Small intestine (tissue), 7 donors: ENCODE data around the gene UCK2. TPM values are rescaled to one million over a fixed set of nuclear protein-coding genes. Genes with fewer than 3 reads are reported as not detected.

Experiments used
- DNase-seq, 2 donors: peaks; one replicate each; pipeline versions ENCODE4 v3.0.0 to v3.0.0-alpha.2; 2013
- FAIRE-seq: peaks from 2 replicates; lab custom pipeline; 2012; peaks lifted over from hg19 to GRCh38; lab: Jason Lieb, UNC
- H3K27ac ChIP-seq, 3 donors: one replicate each; pipeline ENCODE4 v1.5.1; 2013; ENCODE audit warnings: low read length in 2 of 3, mild to moderate bottlenecking in 2 of 3, control low read depth in 1 of 3, inconsistent platforms in 1 of 3, low read depth in 1 of 3, moderate library complexity in 1 of 3
- H3K27me3 ChIP-seq, 3 donors: one replicate each; pipeline ENCODE4 v1.6.1; 2013; ENCODE audit warnings: low read length in 3 of 3, inconsistent platforms in 1 of 3; ENCODE audit not compliant: control insufficient read depth in 3 of 3, insufficient read depth in 3 of 3
- H3K36me3 ChIP-seq, 3 donors: one replicate each; pipeline ENCODE4 v1.6.1; 2013; ENCODE audit warnings: low read length in 3 of 3, inconsistent platforms in 1 of 3, low read depth in 1 of 3, mild to moderate bottlenecking in 1 of 3, moderate library complexity in 1 of 3; ENCODE audit not compliant: control insufficient read depth in 3 of 3, insufficient read depth in 2 of 3
- H3K4me1 ChIP-seq, 3 donors: one replicate each; pipeline ENCODE4 v1.6.1; 2013; ENCODE audit warnings: low read length in 2 of 3, inconsistent platforms in 1 of 3, low read depth in 1 of 3, mild to moderate bottlenecking in 1 of 3, moderate library complexity in 1 of 3; ENCODE audit not compliant: control insufficient read depth in 3 of 3, insufficient read depth in 2 of 3
- H3K4me3 ChIP-seq, 3 donors: one replicate each; pipeline ENCODE4 v1.5.1; 2013; ENCODE audit warnings: low read length in 3 of 3, control low read depth in 1 of 3, inconsistent platforms in 1 of 3, low read depth in 1 of 3, mild to moderate bottlenecking in 1 of 3, moderate library complexity in 1 of 3
- H3K9me3 ChIP-seq, 2 donors: one replicate each; pipeline ENCODE4 v1.6.1; 2013; ENCODE audit warnings: low read depth in 1 of 2, low read length in 1 of 2; ENCODE audit not compliant: control insufficient read depth in 2 of 2, insufficient read depth in 1 of 2
- WGBS, 3 donors: extraction: QIAGEN DNeasy Blood & Tissue Kit; methylation state at CpG; one replicate each; pipeline ENCODE4 v1.1.7; 2013; 5-methylcytosine and 5-hydroxymethylcytosine counted together
- polyA plus RNA-seq, 4 donors: library from polyadenylated mRNA; stranded (reverse) in 3 of 4; unstranded in 1 of 4; fragments of 200-250 nt in 3 of 4; fragments of 120-200 nt in 1 of 4; gene quantifications; one replicate each; pipeline versions ENCODE4 v1.2.1 to v1.2.3, GENCODE V29; 2013
- donor health status: healthy with polysubstance abuse.
- donor health status: control.
- donor health status: control.
- donor health status: Bipolar disorder and iron deficiency.
- donor health status: healthy.

The UCK2 gene
- polyA plus RNA-seq, 4 donors, result 22.2 to 37.6 (median 35.5) TPM

DNA sequence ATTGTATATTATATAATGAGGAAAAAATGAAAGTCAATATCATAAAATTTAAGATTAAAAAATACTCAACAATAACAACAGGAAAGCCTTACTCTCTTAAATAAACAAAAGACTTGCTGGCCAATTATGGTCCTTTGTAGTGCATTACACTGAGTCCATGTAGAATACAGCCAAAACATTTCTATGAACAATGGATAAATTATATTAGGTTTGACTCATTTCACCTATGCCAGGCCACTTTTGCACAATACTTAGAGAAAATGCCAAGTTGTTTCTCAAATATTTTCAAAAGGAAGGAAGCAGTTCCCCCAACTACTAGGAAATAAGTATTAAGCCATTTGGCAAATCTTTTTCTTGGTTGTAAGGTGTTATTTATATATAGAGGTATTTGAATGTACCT lies 19.8 kb upstream of the UCK2 start:
- no peaks in the 10 kb centered on the region for H3K4me1 ChIP-seq
- FAIRE-seq (peak; percentile 75), DNase-seq (no peak)
- H3K36me3 ChIP-seq, result no peaks in the 10 kb centered on the region
- no peaks in the 10 kb centered on the region for H3K9me3 ChIP-seq
- H3K4me3 ChIP-seq, result no peak overlapping the region
- no peak overlapping the region for H3K27ac ChIP-seq
- no peaks in the 10 kb centered on the region for H3K27me3 ChIP-seq

DNA sequence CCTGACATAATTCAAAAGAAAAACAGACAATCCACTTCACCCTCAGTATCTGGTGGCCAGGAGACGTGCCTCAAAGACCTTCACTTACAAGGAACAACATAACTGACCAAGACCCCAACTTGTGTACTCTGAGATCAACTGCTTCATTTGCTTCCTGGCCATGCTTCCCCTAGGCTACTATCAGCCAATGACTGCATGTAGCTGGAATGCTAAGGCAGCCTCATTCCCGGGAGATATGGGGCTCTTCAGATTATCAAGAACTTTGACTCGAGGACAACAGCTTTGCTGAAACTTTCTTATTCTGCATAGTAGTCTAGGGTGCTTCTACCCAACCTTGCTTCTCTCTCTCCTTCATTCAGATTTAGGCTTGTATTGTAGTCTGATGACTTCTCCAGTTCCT lies 11.7 kb upstream of the UCK2 start:
- DNase-seq (peak in 1 of 2 donors; percentile 57), FAIRE-seq (no peak)
- Histone ChIP-seq H3K36me3 (no peaks in the 10 kb centered on the region), H3K27me3 (no peaks in the 10 kb centered on the region), H3K9me3 (no peaks in the 10 kb centered on the region), H3K4me3 (no peak overlapping the region), H3K27ac (no peak overlapping the region), H3K4me1 (no peaks in the 10 kb centered on the region)
- WGBS, 3 donors, result 40 to 49% (median 45%) methylated on average over 3 of the region's 3 CpGs

DNA sequence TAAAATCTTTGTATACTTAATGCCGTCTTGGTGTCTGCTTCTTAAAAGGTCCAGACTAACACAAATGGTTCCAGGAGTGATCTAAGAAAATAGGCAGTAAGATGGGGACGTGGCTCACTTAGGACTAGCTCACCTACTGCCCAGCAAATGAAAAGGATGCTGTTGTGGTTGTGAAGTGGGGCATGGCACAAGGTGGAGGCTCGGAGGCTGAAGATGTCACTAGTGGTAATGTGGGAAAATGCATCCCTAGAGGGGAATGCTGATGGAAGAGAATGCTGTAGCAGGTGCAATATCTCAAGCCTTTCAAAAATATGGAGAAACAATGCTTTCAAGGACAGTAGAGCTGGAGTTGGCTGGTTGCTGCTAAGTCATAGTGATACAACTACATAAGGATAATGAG lies 11.3 kb upstream of the UCK2 start:
- FAIRE-seq, result no peak

DNA sequence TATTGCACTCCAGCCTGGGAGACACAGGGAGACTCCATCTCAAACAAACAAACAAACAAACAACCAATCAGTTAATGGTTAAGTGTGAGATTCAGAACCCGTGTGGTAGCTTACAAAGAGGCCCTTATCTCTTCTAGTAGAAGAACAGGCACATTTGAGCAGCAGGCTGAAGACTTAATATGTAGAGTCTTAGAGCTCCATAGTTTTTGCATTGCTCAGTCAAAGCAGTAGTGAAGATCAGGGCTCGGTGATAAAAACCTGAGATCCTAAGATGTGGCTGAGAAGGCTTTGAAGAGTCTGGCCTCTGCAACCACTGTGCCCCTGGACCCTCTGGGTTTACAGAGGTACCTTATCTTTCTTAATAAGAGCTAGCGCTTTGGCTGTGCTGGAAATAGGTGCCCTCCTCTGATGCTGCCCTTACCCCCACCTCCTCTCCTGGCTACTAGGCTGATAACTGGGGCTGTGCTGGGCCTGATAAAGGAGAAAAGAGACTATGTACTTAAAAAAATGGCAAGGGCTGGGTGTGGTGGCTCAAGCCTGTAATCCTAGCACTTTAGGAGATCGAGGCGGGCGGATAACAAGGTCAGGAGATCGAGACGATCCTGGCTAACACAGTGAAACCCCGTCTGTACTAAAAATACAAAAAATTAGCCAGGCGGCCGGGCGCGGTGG lies 10.5 kb upstream of the UCK2 start:
- FAIRE-seq (no peak), DNase-seq (no peak)
- 86 to 91% (median 87%) methylated on average over 13 of the region's 13 CpGs for WGBS, 3 donors
- no peaks in the 10 kb centered on the region for H3K9me3 ChIP-seq
- H3K27me3 ChIP-seq, result no peaks in the 10 kb centered on the region
- no peaks in the 10 kb centered on the region for H3K4me1 ChIP-seq
- H3K4me3 ChIP-seq, result no peak overlapping the region
- H3K27ac ChIP-seq, result no peak overlapping the region
- no peaks in the 10 kb centered on the region for H3K36me3 ChIP-seq

More for the DNA sequence above, 11.3 kb upstream of the UCK2 start:
- no peak for DNase-seq
- Histone ChIP-seq H3K4me1 (no peaks in the 10 kb centered on the region), H3K27me3 (no peaks in the 10 kb centered on the region), H3K36me3 (no peaks in the 10 kb centered on the region), H3K27ac (no peak overlapping the region), H3K9me3 (no peaks in the 10 kb centered on the region), H3K4me3 (no peak overlapping the region)
- WGBS, 3 donors, result 60 to 66% (median 61%) methylated on average over 3 of the region's 3 CpGs

DNA sequence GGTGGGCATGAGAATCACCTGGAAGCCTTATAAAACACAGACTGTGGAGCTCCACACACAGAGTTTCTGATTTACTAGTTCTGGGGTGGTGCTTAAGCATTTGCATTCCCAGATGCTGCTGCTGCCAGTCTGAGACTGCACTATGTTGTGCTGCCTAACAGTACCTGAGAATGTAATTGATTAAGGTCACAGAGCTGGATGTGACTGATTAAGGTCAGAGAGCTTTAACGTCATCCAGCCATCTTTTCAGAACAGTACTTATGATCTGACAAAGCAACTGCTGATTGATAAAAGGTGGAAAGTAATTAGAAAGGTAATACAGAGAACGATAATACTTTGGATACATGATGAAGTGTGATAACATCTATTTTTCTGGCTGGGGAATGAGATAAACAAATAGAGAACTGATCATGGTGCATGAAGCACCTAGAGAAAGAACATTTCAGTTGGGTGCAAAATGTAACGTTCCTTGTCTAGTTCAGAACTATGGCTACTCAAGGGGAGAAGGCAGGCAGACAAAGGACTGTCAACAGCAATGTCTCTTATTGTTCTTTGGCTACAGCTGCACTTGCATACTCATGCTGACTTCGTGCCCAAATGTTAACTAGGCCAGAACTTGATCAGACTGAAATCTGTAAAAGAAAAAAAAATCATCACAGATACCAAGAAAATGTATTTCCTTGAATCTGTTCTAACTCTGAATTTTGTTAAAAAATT lies 3.7 kb upstream of the UCK2 start:
- Histone ChIP-seq H3K27ac (no peak overlapping the region), H3K27me3 (no peaks in the 10 kb centered on the region), H3K9me3 (no peaks in the 10 kb centered on the region), H3K4me3 (no peak overlapping the region), H3K36me3 (no peaks in the 10 kb centered on the region), H3K4me1 (peaks cover 0 to 3% (median 0%) of the 10 kb centered on the region in 3 donors)
- DNase-seq (no peak), FAIRE-seq (no peak)
- 73 to 79% (median 75%) methylated on average over 4 of the region's 4 CpGs for WGBS, 3 donors

DNA sequence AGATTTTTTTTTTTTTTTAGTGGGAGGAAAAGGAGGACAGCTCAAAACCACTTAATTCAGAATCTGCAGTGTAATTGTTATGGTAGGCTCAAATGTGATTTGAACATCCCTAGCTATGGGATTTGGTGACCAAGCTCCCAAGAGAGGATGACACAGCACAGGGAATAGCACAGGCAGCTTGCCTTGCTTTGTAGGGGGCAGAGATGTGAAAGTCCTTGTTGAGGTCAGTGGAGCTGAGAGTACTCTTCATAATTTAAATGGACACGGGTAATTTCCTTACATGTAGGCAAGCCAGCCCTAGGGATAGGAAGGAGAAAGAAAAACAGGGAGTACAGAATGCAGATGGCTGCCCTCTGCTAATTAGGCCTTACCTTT lies 3.2 kb upstream of the UCK2 start:
- Histone ChIP-seq H3K4me3 (no peak overlapping the region), H3K27ac (no peak overlapping the region), H3K9me3 (no peaks in the 10 kb centered on the region), H3K36me3 (no peaks in the 10 kb centered on the region), H3K27me3 (no peaks in the 10 kb centered on the region), H3K4me1 (peaks cover 0 to 3% (median 2%) of the 10 kb centered on the region in 3 donors)
- DNase-seq (no peak), FAIRE-seq (no peak)
- WGBS, 3 donors, result 79 to 83% (median 81%) methylated on average over 1 of the region's 1 CpG

DNA sequence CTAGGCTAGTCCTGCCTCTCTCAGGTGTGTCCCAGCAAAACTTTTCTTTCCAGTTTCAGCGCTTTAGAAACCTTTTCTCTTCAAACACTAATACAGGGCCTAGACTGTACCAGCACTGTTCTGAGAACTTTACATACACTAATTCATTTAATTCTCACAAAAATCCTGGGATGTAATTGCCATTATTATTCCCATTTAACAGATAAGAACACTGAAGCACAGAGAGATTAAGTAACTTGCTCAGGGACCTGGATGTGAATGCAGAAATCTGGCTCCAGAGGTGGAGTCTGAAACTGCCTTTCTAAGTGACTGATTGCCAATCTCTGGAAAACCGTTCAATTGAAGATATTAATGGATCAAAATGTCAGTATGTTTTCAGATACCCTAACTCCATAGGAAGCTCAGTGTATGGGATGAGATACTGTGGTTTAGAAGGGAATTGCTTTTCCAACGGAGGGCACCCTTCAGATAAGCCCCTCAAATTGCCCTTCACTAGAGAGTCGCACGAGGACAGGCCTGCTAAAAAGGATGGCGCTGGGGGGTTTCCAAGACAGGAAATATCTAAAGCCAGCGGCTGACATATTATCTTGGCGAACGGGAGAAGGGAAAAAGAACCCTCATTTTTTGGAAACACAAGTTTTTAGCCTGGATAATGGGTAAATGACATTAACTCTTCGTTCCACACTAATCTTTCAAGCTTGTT lies 698 bp upstream of the UCK2 start:
- Histone ChIP-seq H3K36me3 (no peaks in the 10 kb centered on the region), H3K27me3 (no peaks in the 10 kb centered on the region), H3K27ac (peak overlapping the region in 1 of 3 donors; percentile 87), H3K4me1 (peaks cover 0 to 3% (median 3%) of the 10 kb centered on the region in 3 donors), H3K9me3 (no peaks in the 10 kb centered on the region), H3K4me3 (peak overlapping the region in 2 of 3 donors; percentile 69 to 92)
- no peak for FAIRE-seq
- 21 to 27% (median 25%) methylated on average over 10 of the region's 10 CpGs for WGBS, 3 donors
- DNase-seq, result peak in 1 of 2 donors; percentile 11

DNA sequence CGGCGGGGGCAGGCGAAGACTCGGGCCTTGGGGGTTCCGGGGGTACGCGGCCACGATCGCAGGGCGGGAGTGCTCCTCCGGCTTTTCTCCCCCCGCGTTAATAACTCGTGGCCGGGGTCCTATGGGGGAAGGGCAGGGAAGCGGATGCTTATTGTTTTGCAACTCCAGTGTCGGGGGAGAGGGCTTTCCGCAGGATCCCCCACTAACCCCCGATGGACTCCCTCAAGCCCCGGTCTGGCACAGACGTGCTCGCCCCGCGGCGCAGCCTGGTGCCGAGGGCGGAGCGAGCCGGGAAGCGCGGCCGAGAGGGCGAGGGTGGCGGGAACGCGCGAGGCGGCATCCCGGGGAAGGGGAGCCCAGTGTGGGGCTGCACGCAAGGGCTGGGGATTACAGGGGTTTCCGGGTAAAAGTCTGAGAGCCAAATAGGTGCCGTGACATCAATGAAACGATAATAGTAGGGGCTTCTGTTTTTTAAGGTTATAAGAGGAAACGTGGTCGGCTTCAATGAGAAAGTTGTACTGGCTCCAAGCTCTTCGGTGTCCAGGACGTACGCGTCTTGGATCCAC lies 772 bp downstream of the UCK2 start:
- Histone ChIP-seq H3K4me1 (peaks cover 2 to 3% (median 3%) of the 10 kb centered on the region in 3 donors), H3K27ac (peak overlapping the region; percentile 70 to 87 (median 76)), H3K4me3 (peak overlapping the region; percentile 69 to 92 (median 80)), H3K9me3 (no peaks in the 10 kb centered on the region), H3K27me3 (no peaks in the 10 kb centered on the region), H3K36me3 (peaks cover 0 to 6% (median 0%) of the 10 kb centered on the region in 3 donors)
- 0 to 1% (median 0%) methylated on average over 39 to 49 of the region's 49 CpGs for WGBS, 3 donors
- DNase-seq (peak; percentile 49 to 83), FAIRE-seq (no peak)
